Frontal cortex (tissue), 4 donors: ENCODE measurements around the gene AOPEP. TPM values are rescaled to one million over a fixed set of nuclear protein-coding genes. Genes with fewer than 3 reads are reported as not detected.

ENCODE experiments used
- DNase-seq, 2 donors: peaks; one replicate each; pipeline ENCODE4 v3.0.0; 2012; ENCODE audit warnings: low spot score in 2 of 2
- FAIRE-seq: peaks from 2 replicates; lab custom pipeline; 2012; peaks lifted over from hg19 to GRCh38; lab: Jason Lieb, UNC
- total RNA-seq: library from RNA; depleted of rRNA; stranded (reverse); fragments of >200 nt; gene quantifications from one replicate; pipeline ENCODE4 v1.2.3, GENCODE V29; 2014
- donor health status: control.
- donor health status: control.
- donor health status: control.

AOPEP gene, protein sequence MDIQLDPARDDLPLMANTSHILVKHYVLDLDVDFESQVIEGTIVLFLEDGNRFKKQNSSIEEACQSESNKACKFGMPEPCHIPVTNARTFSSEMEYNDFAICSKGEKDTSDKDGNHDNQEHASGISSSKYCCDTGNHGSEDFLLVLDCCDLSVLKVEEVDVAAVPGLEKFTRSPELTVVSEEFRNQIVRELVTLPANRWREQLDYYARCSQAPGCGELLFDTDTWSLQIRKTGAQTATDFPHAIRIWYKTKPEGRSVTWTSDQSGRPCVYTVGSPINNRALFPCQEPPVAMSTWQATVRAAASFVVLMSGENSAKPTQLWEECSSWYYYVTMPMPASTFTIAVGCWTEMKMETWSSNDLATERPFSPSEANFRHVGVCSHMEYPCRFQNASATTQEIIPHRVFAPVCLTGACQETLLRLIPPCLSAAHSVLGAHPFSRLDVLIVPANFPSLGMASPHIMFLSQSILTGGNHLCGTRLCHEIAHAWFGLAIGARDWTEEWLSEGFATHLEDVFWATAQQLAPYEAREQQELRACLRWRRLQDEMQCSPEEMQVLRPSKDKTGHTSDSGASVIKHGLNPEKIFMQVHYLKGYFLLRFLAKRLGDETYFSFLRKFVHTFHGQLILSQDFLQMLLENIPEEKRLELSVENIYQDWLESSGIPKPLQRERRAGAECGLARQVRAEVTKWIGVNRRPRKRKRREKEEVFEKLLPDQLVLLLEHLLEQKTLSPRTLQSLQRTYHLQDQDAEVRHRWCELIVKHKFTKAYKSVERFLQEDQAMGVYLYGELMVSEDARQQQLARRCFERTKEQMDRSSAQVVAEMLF
- total RNA-seq, result 23.2 TPM

DNA sequence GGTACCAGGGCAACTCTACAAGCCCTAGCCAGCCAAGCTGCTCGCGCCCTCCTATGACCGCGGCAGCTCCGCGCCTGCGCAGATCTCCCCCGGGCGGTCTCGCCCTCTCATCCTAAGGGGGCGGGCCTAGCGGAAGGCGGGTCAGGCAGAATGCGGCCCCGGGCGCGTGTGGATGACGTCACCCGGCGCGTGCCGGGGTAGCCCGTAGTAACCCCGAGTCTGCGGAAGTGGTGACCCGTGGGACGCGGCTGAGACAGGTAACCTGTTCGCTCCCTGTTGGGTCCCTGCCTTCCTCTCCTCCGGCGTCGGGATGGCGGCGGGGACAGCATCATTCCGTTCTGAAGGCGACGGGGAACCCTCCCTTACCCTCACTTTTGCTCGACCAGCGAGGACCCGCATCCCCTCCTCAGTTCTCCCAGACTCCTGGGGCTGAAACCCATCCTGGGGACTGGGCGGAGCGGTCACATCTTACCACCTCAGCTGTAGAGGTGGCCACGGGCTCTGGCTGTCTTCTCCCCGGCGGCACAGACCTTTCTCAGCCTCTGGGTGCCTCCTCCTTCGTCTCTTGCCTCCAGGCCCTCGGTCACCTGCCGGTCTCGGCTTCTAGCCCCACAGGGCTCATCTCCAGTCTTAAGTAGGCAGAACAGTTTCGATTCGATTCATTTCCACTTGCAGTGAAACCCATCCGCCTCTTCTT, at the start of gene AOPEP:
TSS of gene AOPEP (plus strand) at position 205 of the 697 bp plus-strand sequence. CDS start 33,085 bp downstream, outside the sequence.
- DNase-seq (peak; percentile 81 to 97), FAIRE-seq (no peak)

DNA sequence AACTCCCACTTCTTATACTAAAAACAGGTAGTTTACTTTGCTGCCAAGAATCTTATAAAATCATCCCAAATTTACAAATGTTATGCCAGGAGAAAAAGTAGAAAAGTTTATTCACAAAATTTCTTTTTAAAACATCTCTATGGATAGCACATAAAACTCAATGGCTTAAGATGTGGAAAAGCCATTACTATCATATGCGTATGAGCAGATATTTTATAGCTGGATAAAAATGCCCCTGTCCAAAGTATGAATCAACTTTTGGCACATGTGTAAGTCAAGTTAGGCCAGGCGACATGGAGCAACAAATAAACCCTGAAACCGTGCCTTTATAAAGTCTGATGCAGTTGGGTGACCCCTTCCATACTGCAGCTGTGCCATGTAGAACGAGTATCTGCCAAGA, 48.6 kb upstream of the AOPEP start:
- FAIRE-seq, result no peak

DNA sequence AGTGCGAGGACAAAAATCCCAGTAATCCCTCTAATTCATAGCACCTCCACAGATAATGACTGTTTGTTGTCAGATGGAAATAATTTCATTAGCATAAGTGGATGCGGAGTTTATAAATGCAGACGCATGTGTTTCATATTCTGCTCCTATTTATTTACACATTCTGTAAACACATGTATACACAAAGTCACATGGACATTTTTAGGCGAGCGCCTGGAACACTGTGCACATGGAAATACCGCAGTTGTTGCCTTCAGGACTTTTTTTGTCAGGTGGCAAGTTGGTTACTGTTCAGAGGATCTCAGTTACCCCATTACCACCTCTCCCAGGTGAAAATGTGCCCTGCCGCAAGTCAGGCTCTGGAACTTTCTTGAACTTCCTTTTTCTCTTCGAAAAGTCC, 46.9 kb upstream of the AOPEP start:
- DNase-seq (no peak), FAIRE-seq (no peak)

More for the DNA sequence above, 48.6 kb upstream of the AOPEP start:
- DNase-seq, result no peak

DNA sequence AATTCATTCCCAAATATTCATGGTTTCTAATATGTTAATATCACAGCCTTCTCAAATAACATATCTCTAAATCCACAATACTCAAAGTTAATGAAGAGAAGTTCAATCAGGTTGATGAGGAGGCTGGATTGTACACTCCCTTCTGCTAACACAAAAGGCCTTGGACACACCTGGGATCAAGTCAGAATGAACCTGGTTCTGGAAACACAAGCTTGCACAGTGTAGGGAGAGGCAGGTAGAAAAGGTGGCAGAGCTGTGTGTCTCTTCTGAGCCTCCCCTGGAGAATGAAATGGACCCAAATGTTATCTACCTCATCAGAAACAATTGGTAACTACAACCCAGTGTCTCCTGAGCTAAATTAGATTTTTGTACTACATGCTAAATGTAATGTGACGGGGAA, 46.5 kb upstream of the AOPEP start:
- DNase-seq (no peak), FAIRE-seq (no peak)

DNA sequence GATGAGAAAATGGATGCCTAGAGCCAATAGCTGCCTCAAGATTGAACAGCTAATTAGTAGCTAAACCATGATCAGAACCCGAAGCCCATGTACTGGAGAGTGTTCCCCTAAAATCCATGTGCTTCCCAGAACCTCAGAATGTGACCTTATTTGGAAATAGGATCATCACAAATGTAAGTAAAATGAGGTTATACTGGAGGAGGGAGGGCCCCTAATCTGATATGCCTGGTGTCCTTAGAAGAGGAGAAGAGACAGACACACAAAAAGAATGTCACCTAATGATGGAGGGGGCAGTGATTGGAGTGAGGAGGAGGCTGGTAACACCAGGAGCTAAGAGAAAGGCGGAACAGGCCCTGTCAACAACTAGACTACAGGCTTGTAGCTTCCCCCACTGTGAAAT, 45.9 kb upstream of the AOPEP start:
- DNase-seq (no peak), FAIRE-seq (no peak)

DNA sequence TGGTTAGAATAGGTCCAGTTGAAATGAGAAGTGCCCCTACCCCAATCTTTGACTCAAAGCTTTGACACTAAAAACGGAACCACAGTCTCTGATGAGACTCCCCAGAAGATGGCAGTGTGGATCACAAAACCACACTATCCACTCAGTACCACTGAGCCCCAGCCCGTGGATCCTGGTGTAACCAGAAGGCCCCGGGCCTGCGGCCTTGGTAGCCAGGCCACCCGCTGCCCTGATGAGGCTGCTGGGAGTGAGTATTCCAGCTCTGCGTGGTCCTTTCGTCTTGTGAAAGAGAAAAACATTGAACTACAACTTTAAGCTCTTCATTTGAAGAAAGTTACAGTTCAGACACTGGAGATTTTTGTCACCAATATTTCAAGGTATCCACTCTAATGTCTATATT, 45.0 kb upstream of the AOPEP start:
- FAIRE-seq (no peak), DNase-seq (peak; percentile 51 to 63)

DNA sequence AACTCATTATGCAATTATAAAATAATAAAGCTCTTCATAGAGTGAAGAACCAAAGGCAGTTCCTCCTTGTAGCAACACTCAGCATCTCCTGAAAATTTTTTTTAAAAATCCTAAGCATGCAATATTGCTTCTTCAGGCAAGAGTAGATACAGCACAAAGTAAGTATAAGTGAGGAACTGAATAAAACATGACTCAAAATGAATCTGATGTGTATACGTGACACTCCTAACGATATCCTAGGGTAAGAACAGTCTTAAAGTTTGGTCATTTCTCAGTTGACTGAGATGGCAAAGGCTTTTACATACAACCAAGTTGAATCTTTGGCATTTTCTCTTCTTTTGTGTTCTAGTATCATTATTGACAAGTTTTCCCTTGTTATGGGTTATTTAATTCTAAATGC, 41.1 kb upstream of the AOPEP start:
- DNase-seq, result no peak
- FAIRE-seq, result no peak

DNA sequence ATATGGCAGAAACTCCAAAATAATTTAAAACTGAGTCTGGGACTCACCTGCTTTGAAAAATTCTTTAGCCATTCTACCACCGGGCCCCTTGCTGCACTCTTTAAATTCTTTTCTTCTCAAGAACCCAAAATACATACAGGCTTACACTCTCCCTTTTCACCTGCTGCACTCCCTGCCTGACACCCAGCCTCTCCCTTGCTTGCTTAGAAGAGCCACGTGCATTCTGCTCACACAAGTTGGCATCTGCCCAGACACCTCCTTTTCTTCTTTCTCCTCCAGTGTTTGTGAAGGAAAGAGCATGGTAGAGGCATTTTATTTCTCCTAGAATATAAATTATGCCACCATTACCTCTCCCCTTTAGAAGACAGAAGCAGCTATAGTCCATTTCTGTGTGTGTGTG, 39.0 kb upstream of the AOPEP start:
- DNase-seq (no peak), FAIRE-seq (no peak)

DNA sequence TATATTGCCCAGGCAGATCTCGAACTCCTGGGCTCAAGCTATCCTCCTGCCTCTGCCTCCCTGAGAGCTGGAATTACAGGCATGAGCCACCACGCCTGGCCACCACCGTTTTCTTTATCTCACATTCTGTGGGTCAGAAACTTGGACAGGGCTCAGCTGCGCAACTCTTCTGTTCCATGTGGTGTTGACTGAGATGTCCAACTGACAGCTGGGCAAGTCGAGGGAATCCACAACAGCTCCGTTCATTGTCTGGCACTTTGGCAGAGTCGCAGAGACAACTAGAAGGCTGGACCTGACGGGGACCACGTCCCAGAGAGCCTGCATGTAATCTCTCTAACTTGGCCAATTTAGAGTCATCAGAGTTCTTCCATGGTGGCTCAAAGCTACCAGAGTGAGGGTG, 36.2 kb upstream of the AOPEP start:
- FAIRE-seq (no peak), DNase-seq (no peak)

DNA sequence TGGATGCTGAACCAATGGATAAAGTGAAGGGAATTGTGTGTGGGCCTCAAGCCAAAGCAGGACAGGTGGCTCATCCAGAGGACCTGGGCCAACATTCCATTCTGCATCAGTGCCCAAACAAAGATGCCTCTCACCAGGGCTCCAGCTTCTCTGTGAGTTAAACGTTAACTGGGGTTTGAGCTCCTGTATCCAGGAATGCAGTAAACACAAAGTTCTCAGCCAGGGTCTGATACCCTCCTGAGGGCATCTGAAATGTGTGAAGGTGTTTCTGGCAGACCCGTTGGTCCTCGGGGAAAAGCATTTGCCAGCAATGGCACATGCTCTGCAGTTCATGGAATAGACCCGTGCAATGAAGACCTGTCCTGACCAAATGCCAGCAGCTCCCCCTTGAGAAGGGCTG, 33.9 kb upstream of the AOPEP start:
- FAIRE-seq, result no peak
- DNase-seq, result no peak

DNA sequence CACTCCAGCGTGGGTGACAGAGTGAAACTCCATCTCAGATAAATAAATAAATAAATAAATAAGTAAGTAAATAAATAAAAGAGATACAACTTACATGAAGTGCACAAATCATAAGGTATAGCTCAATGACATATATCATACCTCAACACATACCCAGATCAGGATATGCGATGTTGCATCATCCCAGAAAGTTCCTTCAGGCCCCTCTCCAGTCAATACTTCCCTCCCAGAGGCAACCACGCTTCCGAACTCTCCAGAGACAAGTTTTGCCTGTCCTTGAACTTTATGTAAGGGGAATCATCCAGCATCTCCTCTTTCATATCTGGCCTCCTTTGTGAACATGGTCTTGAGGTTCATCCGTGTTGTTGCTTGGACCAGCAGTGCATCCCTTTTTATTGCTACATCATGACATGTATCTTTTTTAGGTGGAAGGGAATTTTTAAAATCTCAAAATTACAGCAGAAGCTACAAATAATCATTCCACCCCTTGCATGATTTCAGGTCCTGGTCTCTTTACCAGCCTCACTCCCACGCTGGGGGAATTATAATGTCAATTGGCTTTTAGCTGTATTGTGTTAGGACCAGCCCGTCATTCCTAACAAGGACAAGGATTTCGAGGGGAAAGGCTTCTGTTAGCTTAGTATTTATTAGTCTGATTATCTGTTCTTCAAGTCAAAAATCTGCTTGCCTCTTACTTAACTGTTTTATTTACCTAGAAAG, 32.9 kb upstream of the AOPEP start:
- DNase-seq (no peak), FAIRE-seq (no peak)

DNA sequence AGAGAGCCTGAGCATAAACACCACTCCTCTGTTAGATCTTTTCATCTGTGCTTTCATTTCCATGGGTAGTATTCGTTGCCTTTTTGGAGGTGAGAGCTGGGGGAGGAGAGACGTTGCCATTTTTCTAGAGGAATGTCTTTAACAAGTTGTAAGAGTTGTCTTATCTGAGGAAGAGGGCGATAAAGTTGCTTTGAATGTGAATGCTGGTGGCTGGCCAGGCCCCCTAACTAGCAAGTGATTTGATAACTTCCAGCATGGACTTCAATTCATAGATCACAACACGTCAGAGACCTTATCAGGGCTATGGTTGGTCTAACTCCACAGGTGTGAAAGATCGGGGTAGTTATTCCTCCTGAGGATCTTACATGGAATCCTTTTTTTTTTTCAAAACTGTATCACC, 30.0 kb upstream of the AOPEP start:
- no peak for FAIRE-seq
- no peak for DNase-seq

DNA sequence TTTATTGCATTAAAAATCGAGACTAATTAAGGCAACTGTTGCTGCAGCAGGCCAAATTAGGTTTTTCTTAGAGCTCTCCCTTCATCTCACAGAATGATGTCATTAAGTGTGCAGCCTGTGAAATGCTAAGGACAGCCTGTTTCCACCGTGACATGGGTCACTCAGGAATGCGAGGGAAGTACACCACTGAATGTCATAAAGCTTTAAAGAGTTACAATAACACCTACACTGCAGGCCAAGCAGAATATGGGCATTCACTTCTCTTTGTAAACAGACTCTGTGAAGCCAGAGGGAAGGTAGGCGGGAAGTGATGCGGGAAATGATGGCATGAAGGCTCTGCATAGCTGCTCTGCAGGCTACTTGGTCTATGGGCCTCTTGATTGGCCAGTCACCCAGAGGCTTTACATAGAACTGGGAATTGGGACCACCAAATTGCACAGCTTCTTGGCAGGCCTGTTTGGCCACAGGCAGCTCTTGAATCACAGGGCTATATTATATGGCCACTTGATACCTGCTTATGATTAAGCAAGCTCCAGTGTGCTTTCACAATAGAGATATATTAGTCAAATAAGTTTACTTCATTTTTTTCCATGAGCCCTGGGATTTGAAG, 28.4 kb upstream of the AOPEP start:
- no peak for FAIRE-seq

DNA sequence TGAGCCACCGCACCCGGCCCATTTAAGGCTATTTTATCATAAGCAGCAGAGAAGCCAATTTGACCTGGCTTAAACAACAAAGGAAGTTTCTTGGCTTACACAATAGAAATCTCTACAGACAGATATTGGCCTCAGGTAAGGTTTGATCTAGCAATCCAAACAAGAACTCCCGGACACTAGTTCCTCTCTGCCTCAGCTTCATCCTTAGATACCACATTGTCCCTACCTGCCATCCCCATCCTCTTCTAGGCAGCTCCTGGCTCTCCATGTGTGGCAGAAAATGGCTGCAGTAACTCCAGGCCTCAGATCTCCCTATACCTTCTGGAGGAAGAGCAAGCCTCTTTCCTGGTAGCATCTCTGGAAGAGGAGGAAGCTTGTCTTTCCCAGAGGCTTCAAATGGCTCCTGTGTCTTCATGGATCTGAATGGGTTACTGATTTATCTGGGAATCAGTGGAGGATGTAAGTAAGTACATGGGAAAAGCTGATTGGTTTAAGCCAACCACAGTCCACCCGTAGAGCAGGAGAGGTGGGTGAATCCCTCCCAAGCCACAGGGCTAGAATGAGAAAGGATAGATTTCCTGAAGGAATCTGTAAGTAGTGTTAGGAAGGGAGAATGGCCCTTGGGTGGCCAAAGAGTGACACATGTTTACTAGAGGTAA, 26.7 kb upstream of the AOPEP start:
- FAIRE-seq (no peak), DNase-seq (no peak)

More for the DNA sequence above, 28.4 kb upstream of the AOPEP start:
- DNase-seq, result no peak

DNA sequence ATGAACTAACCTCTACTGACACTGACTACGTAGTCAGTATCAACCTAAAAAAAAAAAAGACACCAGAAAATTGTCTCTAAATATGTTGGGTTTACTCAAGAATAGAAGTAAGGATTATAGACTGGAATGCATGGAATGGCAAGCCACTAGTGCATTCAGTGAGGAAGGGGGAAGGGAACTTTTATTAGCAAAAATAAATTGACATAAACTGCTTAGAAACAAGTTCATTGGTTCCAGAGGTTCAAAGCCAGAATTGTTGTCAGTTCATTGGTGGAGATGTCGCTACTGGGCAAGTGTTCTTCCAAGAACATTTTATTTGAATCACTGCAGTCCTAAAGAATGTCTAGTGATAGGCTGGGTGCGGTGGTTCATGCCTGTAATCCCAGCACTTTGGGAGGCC, 26.1 kb upstream of the AOPEP start:
- no peak for DNase-seq
- FAIRE-seq, result no peak

DNA sequence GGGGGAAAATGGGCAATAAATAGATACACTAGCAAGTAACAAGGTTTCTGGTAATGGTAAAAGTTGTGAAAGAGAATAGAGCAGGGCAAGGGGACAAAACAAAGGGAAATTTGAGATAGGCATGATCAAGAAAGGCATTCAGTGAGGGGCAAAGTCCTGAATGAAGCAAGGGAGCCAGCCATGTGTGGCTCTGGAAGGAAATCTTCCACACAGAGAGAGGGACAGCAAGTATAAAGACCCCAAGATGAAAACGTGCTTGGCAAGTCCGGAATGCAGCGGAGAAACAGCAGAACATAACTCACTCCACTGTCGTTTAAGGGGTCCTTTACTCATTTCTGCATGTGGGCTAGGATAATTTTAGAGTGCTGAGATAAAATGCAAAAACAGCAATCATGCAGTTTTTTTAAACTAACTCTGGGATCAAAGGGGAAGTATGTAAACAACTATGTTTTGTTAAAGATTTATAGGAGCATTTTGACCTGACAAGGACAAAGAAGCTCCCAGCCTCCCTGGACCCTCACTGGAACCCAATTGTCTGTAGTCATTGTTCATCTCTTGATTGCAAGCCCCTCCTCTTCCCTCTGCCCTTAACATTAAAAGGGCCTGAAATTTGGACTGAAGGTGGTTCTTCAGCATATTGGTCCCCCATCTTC, 22.9 kb upstream of the AOPEP start:
- no peak for FAIRE-seq

DNA sequence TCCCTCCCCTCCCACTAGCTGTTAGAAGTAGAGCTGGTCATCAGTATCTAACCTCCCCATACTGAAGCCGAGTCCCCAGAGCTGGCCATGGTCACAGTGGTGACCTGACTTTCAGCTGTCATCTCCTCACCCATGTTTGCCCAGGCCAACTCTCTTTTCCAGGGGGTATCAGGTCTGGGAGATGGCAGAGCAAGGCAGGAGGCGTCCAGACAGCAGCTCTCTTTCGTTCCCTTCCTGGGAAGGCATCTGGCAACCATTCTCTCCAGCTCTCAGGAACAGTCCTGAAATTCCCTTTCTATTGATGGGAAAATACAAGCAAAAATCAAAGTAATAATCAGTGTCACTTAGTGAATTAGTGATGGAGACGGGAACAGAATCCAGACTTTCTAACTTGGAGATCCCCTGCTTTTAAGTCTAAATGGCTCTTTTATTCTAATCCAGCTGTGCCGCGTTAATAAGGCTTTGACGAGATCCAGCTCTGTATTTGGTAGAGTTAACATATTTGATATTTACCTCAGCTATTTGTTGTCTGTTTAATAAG, 21.3 kb upstream of the AOPEP start:
- FAIRE-seq (no peak), DNase-seq (no peak)

More for the DNA sequence above, 22.9 kb upstream of the AOPEP start:
- DNase-seq, result no peak

DNA sequence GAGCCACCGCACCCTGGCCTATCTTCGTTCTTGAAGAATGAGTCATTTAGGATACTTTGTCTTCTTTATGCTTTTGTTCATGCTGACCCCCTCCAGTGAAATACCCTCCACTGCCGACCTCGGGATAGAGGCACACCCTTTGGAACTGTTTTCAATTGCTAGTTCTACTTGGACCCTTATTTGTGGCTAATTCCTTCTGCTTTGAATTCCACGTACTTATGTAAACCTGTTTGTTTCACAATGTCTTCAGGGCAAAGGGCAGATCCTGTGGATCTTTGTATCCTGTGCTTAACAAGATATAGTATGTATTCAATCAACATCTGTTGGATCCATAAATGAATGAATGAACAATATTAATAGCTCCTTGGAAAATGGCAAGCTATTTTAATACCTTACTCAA, 19.6 kb upstream of the AOPEP start:
- DNase-seq, result no peak
- no peak for FAIRE-seq
